ENCODE data around the gene BTF3L4. TPM values are rescaled to one million over a fixed set of nuclear protein-coding genes. Genes with fewer than 3 reads are reported as not detected.

The BTF3L4 gene
- total RNA-seq, 1 donor from 2014 or later: 61.5 TPM

DNA sequence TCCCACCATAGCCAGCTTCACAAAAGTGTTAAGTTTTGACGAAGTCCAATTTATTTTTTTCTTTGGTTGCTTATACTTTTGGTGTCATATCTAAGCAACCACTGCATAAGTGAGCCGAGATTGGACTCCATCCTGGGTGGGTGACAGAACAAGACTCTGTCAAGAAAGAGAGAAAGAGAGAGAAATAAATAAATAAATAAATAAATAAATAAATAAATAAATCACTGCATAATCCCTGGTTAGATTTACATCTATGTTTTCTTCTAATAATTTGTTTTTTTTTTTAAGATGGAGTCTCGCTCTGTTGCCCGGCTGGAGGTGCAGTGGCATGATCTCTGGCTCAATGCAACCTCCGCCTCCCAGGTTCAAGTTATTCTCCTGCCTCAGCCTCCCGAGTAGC lies 67.5 kb downstream of the BTF3L4 start:
- DNase-seq (ENCODE audit: low spot score): no peak

DNA sequence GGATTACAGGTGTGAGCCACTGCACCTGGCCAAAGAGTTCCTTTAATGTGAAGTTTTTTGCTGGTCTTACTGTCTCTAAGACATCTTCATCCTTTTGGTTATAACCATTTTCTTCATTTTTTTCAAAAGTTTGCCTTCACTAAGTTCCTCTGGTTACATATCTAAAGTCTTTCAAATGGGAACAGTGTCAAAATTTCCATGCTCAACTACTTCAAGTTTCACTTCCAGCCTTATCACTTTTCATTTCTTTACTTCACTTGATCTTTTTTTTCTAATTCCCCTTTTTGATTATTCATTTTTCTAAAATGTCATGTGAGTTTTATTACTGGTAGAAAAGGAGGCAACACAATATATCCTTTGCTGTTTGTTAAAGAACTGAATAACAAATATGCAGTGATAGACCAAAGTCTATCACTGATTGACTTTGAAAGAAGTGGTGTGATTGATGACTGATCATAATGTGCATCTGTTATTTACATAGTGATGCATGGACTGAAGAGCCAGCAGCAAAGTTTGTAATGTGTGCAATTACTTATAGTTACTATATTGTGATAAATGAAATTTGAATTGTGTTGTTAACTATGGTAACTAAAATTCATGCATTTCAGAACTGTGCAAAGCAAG lies 69.8 kb downstream of the BTF3L4 start:
- no peak for DNase-seq (ENCODE audit: low spot score)

DNA sequence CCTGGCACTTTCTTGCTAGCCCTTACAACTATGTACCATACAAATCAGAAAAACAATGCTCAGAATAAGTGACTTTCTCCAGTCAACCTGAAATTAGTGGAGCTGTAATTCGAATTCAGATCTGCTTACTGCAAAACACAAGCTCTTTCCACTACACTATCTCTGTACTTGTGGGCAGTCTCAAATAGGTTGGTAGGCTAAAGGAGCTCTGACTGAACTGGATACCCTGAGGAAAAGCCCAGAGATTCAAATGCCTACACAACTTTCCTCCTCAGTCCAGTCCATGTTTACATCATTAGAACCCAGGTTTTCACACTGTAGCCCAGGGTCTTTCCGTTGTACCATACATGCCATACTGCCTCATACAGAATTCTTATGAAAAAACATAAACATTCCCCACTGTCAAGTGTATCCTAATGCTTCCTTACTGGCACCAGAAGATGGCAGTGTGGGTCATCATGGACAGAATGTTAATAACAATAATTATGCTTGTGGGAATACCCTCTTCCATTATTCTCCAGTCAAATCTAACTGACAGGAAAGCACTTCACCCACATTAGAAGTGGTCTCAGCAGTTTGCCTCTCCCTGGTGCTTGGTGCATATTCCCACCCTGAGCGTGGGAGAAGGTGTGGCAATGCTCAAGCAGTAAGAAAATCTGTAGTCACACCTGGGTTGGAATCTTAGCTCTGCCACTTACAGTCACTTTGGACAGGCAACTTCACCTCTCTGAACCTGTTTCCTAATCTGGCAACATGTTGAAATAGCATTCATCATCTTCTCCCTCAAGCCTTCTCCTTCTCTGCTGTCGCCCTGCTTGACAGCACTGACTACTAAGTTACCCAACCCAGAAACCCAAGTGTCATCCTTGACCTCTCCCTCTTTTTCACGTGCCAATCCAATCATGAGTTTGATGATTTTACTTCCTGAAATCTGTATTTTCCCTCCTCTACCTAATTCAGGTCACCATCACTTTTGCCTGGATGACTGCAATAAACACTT lies 71.4 kb downstream of the BTF3L4 start:
- no peak for DNase-seq (ENCODE audit: low spot score)

DNA sequence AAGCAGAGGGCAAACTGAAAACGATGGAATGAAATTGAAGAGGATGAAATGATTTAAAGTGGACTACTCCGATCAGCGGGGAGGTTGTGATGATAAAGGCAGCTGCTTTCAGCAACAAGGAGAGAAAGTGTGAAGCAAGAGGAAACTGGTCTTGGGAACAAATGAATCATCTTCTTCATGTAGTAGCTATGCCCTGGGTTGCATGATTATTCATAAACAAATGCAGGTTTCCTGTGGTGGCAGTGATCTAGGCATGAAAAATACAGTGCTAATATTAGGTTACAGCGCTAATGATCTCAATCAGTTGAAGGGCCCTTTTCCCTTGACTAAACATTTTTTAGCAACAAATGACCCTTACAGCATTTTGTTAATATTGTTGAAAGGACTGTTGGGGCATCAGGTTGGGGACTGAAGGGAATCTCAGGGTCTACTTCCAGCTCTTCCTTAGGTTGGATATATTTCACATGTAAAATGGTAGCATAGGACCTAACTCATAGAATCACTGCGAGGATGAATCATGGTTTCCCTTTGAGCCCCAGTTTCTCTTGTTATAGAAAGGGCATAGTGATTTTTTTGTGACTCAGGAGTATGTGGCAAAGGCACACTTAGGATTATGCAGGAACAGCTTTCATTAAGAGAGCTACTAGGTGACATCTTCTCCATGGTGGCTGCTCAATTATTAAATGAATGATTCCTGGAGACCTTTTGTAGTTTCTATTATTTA lies 83.9 kb downstream of the BTF3L4 start:
- DNase-seq (ENCODE audit: low spot score): no peak

Other genes with a start within 250 kb of the BTF3L4 start
- 129 TPM for gene NRDC, start 177.6 kb upstream of the BTF3L4 start, total RNA-seq
- gene RAB3B, start 65.6 kb upstream of the BTF3L4 start, total RNA-seq: 1.4 TPM
- 5.9 TPM for gene KTI12, start 22.5 kb upstream of the BTF3L4 start, total RNA-seq
- 41.7 TPM for gene TXNDC12, start 1.1 kb upstream of the BTF3L4 start, total RNA-seq
- gene ZFYVE9, start 85.8 kb downstream of the BTF3L4 start, total RNA-seq: 39.2 TPM